SKM-1 (cell line): ENCODE results near the gene RNF222.

ENCODE experiments used
- DNase-seq: peaks from one replicate; lab custom pipeline; 2025; ENCODE audit not compliant: unreplicated experiment; lab: John Stamatoyannopoulos, UW

Gene RNF222

DNA sequence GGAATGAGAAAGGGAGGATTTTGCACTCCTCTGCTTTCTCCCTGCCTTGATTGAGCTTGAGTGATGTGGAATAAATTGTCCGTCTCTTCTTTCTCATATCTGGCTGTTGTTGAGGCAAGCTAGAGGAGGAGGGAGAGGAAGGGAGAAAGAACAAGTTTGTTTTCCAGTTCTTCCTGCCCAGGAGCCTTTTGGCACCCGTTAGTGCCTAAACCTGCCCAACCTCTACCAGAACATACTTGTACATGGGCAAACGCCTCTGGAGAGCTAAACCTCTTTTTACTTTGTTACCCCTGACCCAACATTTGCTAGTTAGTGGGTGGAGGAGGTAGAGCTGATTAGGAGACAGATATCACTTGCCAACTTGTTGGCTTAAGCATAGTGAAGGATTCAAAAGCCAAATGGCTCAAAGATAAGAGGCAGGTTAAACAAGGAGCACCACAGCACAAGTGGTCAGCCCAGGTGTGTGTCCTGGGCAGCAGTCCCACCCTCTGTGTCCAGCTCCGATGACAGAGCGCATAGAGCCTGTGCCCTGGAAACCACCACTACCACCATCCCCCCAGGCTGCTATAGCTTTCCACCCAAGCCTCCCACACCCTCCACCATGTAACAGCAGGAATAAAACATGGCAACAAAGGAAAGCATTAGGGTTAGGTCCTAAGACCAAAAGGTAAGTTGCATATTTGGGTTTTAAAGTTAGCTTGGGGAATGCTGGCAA is 51.5 kb downstream of the RNF222 start:
- DNase-seq, result no peak

DNA sequence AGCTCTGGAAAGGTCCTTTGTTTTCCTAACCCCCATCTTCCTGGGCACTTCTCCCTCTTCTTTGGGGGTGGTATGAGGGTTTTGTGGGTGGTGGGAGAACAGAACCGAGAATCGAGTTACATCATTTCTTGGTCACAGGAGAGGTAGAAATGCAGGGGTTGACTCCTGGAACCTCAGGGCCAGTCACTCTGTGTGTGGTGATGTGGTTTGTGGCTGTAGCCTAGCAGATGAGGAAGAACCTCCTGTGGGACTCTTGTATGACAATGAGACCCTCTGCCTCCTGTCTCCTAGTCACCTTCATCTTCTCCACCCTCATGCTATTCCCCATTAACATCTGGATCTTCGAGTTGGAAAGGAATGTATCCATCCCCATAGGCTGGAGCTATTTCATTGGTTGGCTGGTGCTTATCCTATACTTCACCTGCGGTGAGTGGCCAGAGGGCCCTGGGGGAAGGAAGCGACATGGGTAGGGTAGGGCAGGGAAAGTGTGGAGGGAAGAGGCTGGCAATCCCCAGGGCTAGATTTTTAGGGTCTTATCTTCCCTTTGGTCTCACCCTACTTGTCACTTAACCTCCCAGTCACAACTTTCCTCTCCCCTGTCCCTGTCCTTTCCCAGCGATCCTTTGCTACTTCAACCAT is 52.5 kb downstream of the RNF222 start:
- DNase-seq, result no peak

GRCh38 chr17:8341456-8341855 is 56.2 kb downstream of the RNF222 start:
- DNase-seq, result no peak
